Cardiac septum (tissue), 1 donor: ENCODE data around the gene KRTAP1-4. TPM values are rescaled to one million over a fixed set of nuclear protein-coding genes. Genes with fewer than 3 reads are reported as not detected.
"Not testable (repeated sequence)": the region's sequence is repeated elsewhere in the genome, so short reads cannot be mapped to it uniquely, and the experiment has no call there.

Source experiments
- DNase-seq: peaks from one replicate; pipeline ENCODE4 v3.0.0-alpha.2; 2020; ENCODE audit warnings: low spot score
- intact Hi-C: fragments of 100-400 bp; cut with DNase I; formaldehyde crosslinking; loops from one replicate; pipeline ENCODE4 v1.14.0; 2022
- total RNA-seq: library from RNA; stranded (reverse); fragmentation: NEBNext Ultra II Directional; extraction: Animal tissue kit (Norgen Biotek cat#: 25700); gene quantifications from one replicate; pipeline ENCODE4 v1.2.1, GENCODE V29; 2021
- donor health status: DM: no; HTN: no; CAD: no.

KRTAP1-4 gene
- total RNA-seq, 1 donor from 2014 or later: not detected

GRCh38 chr17:41052566-41052965 is 22.6 kb upstream of the KRTAP1-4 start:
- no peak for DNase-seq
- intact Hi-C loops: no loop called here

- intact Hi-C loops: no loop called here
- DNase-seq: no peak
Measured at GRCh38 chr17:41049110-41049509, 19.1 kb upstream of the KRTAP1-4 start.

- no peak for DNase-seq
- intact Hi-C loops: no loop called here
Measured at GRCh38 chr17:41048441-41048840, 18.4 kb upstream of the KRTAP1-4 start.

- DNase-seq, intact Hi-C loops: not testable (repeated sequence)
Measured at GRCh38 chr17:41046735-41047465, 16.9 kb upstream of the KRTAP1-4 start, which contains the start of gene KRTAP2-1. KRTAP2-1 (minus strand) TSS chr17:41047316; CDS start chr17:41047267, 49 bp downstream.

- DNase-seq: no peak
- intact Hi-C loops: no loop called here
Measured at GRCh38 chr17:41042953-41043352, 13.0 kb upstream of the KRTAP1-4 start.

- DNase-seq, intact Hi-C loops: not testable (repeated sequence)
Measured at GRCh38 chr17:41040783-41041571, 11.0 kb upstream of the KRTAP1-4 start, which contains the start of gene KRTAP1-1. KRTAP1-1 (minus strand) TSS chr17:41041450; CDS start chr17:41041397, 53 bp downstream.

GRCh38 chr17:41037853-41038350 is 7.9 kb upstream of the KRTAP1-4 start:
- intact Hi-C loops: no loop called here
- no peak for DNase-seq

- DNase-seq, intact Hi-C loops: not testable (repeated sequence)
Measured at GRCh38 chr17:41034346-41034935, 4.4 kb upstream of the KRTAP1-4 start, which contains the start of gene KRTAP1-3. KRTAP1-3 (minus strand) TSS chr17:41034874; CDS start chr17:41034821, 53 bp downstream.

GRCh38 chr17:41026715-41027471 is 3.1 kb downstream of the KRTAP1-4 start, which contains the start of gene KRTAP1-5:
KRTAP1-5 (minus strand) TSS chr17:41027208; CDS start chr17:41027155, 53 bp downstream.
- intact Hi-C loops: no loop called here
- DNase-seq: no peak

GRCh38 chr17:41024697-41025096 is 5.3 kb downstream of the KRTAP1-4 start:
- no peak for DNase-seq
- intact Hi-C loops: no loop called here

- DNase-seq: no peak
- intact Hi-C loops: no loop called here
Measured at GRCh38 chr17:41020336-41020735, 9.7 kb downstream of the KRTAP1-4 start.

- no peak for DNase-seq
- intact Hi-C loops: no loop called here
Measured at GRCh38 chr17:41019415-41019814, 10.6 kb downstream of the KRTAP1-4 start.

GRCh38 chr17:41018541-41018940 is 11.5 kb downstream of the KRTAP1-4 start:
- intact Hi-C loops: no loop called here
- DNase-seq: no peak

- intact Hi-C loops: no loop called here
- DNase-seq: no peak
Measured at GRCh38 chr17:41016578-41017215, 13.3 kb downstream of the KRTAP1-4 start.

GRCh38 chr17:41015454-41015853 is 14.5 kb downstream of the KRTAP1-4 start:
- intact Hi-C loops: no loop called here
- no peak for DNase-seq

- intact Hi-C loops: no loop called here
- no peak for DNase-seq
Measured at GRCh38 chr17:41013606-41014005, 16.4 kb downstream of the KRTAP1-4 start.

GRCh38 chr17:41013181-41013580 is 16.8 kb downstream of the KRTAP1-4 start:
- intact Hi-C loops: no loop called here
- DNase-seq: no peak

- intact Hi-C loops: no loop called here
Measured at GRCh38 chr17:41012326-41013120, 17.5 kb downstream of the KRTAP1-4 start.

More at GRCh38 chr17:41012326-41013120, 17.5 kb downstream of the KRTAP1-4 start:
- no peak for DNase-seq
